CD4-positive, CD25-positive, alpha-beta regulatory T cell (primary cell): ENCODE results near the gene AARSD1. TPM values are rescaled to one million over a fixed set of nuclear protein-coding genes. Genes with fewer than 3 reads are reported as not detected.
A peak's percentile ranks its signal among the peaks of the same experiment; 100 is the strongest.
"Not testable (repeated sequence)": the region's sequence is repeated elsewhere in the genome, so short reads cannot be mapped to it uniquely, and the experiment has no call there.

ENCODE experiments used
- ATAC-seq, 2 donors: fragments of 150-1000 bp; cut with Tn5 transposase; one replicate each; pipeline ENCODE4 v1.10.0; 2021; ENCODE audit warnings: low read depth in 2 of 2, moderate number of reproducible peaks in 2 of 2, moderate library complexity in 1 of 2
- DNase-seq, 3 donors: peaks; one replicate each; pipeline versions ENCODE4 v3.0.0 to v3.0.0-alpha.2; 2012 to 2022; ENCODE audit warnings: mixed read lengths in 1 of 3
- H3K27ac ChIP-seq: one replicate; pipeline ENCODE4 v1.7.0; 2013; ENCODE audit warnings: mild to moderate bottlenecking, low read length; ENCODE audit not compliant: insufficient read depth, poor library complexity, severe bottlenecking
- H3K27me3 ChIP-seq: one replicate; pipeline ENCODE4 v1.7.0; 2013; ENCODE audit warnings: low read length; ENCODE audit not compliant: control insufficient read depth, insufficient read depth
- H3K36me3 ChIP-seq: one replicate; pipeline ENCODE4 v1.7.0; 2013; ENCODE audit warnings: mild to moderate bottlenecking, low read length, moderate library complexity; ENCODE audit not compliant: control insufficient read depth, insufficient read depth
- H3K4me1 ChIP-seq: 2 replicates; pipeline ENCODE4 v1.7.0; 2013; ENCODE audit warnings: mild to moderate bottlenecking, low read length; ENCODE audit not compliant: insufficient read depth, control insufficient read depth, poor library complexity, severe bottlenecking
- H3K4me3 ChIP-seq: one replicate; pipeline ENCODE4 v1.7.0; 2013; ENCODE audit warnings: low read depth, mild to moderate bottlenecking, low read length, moderate library complexity
- H3K9me3 ChIP-seq, 2 experiments: 1 replicate in 1 of 2; 2 replicates in 1 of 2; pipeline ENCODE4 v1.7.0; 2013; ENCODE audit warnings: low read length in 2 of 2, mild to moderate bottlenecking in 1 of 2, moderate library complexity in 1 of 2; ENCODE audit not compliant: control insufficient read depth in 2 of 2
- H3K27ac Mint-ChIP-seq, 3 donors: one replicate each; pipeline ENCODE4 v1.8.0; 2020 to 2022; ENCODE audit warnings: mild to moderate bottlenecking in 3 of 3, mixed read lengths in 3 of 3, moderate library complexity in 2 of 3
- H3K27me3 Mint-ChIP-seq: one replicate; pipeline ENCODE4 v1.8.0; 2022; ENCODE audit warnings: mild to moderate bottlenecking, mixed read lengths
- H3K36me3 Mint-ChIP-seq: one replicate; pipeline ENCODE4 v1.8.0; 2020; ENCODE audit warnings: mixed read lengths
- H3K4me1 Mint-ChIP-seq, 4 donors: one replicate each; pipeline ENCODE4 v1.8.0; 2020 to 2022; ENCODE audit warnings: mixed read lengths in 4 of 4, mild to moderate bottlenecking in 1 of 4
- H3K4me3 Mint-ChIP-seq, 4 donors: one replicate each; pipeline ENCODE4 v1.8.0; 2020 to 2022; ENCODE audit warnings: mild to moderate bottlenecking in 4 of 4, mixed read lengths in 4 of 4, moderate library complexity in 3 of 4
- H3K9me3 Mint-ChIP-seq, 7 donors: one replicate each; pipeline ENCODE4 v1.8.0; 2020 to 2022; ENCODE audit warnings: mixed read lengths in 7 of 7, mild to moderate bottlenecking in 3 of 7, moderate library complexity in 2 of 7
- polyA plus RNA-seq, 4 donors: library from polyadenylated mRNA; unstranded; fragments of 300-500 nt; fragmentation: Illumina TruSeq; gene quantifications; one replicate each; pipeline ENCODE4 v1.2.3, GENCODE V29; 2021
- total RNA-seq: library from RNA; stranded (reverse); gene quantifications from one replicate; pipeline ENCODE4 v1.2.3, GENCODE V29; 2022

Gene AARSD1
- total and polyA plus RNA-seq, 5 donors from 2014 or later, result 23.2 to 48.5 (median 29.4) TPM

- H3K4me3 Mint-ChIP-seq, H3K27ac Mint-ChIP-seq, H3K4me3 ChIP-seq, H3K4me1 Mint-ChIP-seq, H3K36me3 ChIP-seq, H3K9me3 ChIP-seq, H3K4me1 ChIP-seq, H3K9me3 Mint-ChIP-seq, DNase-seq, ATAC-seq, H3K27me3 ChIP-seq, H3K27ac ChIP-seq, H3K36me3 Mint-ChIP-seq: not testable (repeated sequence)
- peaks cover 15% of the 10 kb centered on the region for H3K27me3 Mint-ChIP-seq
Measured at GRCh38 chr17:42915288-42915687, 49.0 kb downstream of the AARSD1 start.

GRCh38 chr17:42913981-42914617, 50.2 kb downstream of the AARSD1 start:
- no peaks in the 10 kb centered on the region for H3K9me3 ChIP-seq
- H3K27me3 Mint-ChIP-seq, result peaks cover 20% of the 10 kb centered on the region
- H3K4me3 Mint-ChIP-seq, result no peak overlapping the region
- no peaks in the 10 kb centered on the region for H3K36me3 Mint-ChIP-seq
- H3K36me3 ChIP-seq, result no peaks in the 10 kb centered on the region
- DNase-seq, result no peak
- H3K27me3 ChIP-seq, result peaks cover 7% of the 10 kb centered on the region
- no peak overlapping the region for H3K4me3 ChIP-seq
- no peak overlapping the region for H3K27ac Mint-ChIP-seq
- no peaks in the 10 kb centered on the region for H3K4me1 ChIP-seq
- no peaks in the 10 kb centered on the region for H3K4me1 Mint-ChIP-seq
- no peak for ATAC-seq
- no peaks in the 10 kb centered on the region for H3K9me3 Mint-ChIP-seq
- H3K27ac ChIP-seq, result no peak overlapping the region

GRCh38 chr17:42913522-42913921, 50.7 kb downstream of the AARSD1 start:
- no peak overlapping the region for H3K4me3 Mint-ChIP-seq
- no peaks in the 10 kb centered on the region for H3K36me3 Mint-ChIP-seq
- Histone ChIP-seq H3K36me3 (no peaks in the 10 kb centered on the region), H3K4me3 (no peak overlapping the region), H3K27ac (no peak overlapping the region), H3K9me3 (no peaks in the 10 kb centered on the region), H3K4me1 (no peaks in the 10 kb centered on the region), H3K27me3 (peaks cover 7% of the 10 kb centered on the region)
- H3K9me3 Mint-ChIP-seq, result no peaks in the 10 kb centered on the region
- DNase-seq (no peak), ATAC-seq (no peak)
- no peaks in the 10 kb centered on the region for H3K4me1 Mint-ChIP-seq
- H3K27me3 Mint-ChIP-seq, result peaks cover 20% of the 10 kb centered on the region
- H3K27ac Mint-ChIP-seq, result no peak overlapping the region

- H3K4me1 Mint-ChIP-seq, result no peaks in the 10 kb centered on the region
- ATAC-seq, result no peak
- H3K27ac ChIP-seq, result no peak overlapping the region
Measured at GRCh38 chr17:42908872-42909700, 55.2 kb downstream of the AARSD1 start.

GRCh38 chr17:42906772-42907446, 57.3 kb downstream of the AARSD1 start:
- no peaks in the 10 kb centered on the region for H3K4me1 ChIP-seq
- H3K27ac ChIP-seq, result no peak overlapping the region
- DNase-seq (no peak), ATAC-seq (no peak)
- H3K4me3 ChIP-seq, result no peak overlapping the region
- H3K4me1 Mint-ChIP-seq, result no peaks in the 10 kb centered on the region
- H3K36me3 ChIP-seq, result no peaks in the 10 kb centered on the region
- H3K4me3 Mint-ChIP-seq, result no peak overlapping the region
- no peaks in the 10 kb centered on the region for H3K9me3 ChIP-seq
- H3K27ac Mint-ChIP-seq, result no peak overlapping the region
- H3K27me3 Mint-ChIP-seq, result peaks cover 34% of the 10 kb centered on the region
- no peaks in the 10 kb centered on the region for H3K36me3 Mint-ChIP-seq
- H3K27me3 ChIP-seq, result peaks cover 3% of the 10 kb centered on the region
- H3K9me3 Mint-ChIP-seq, result no peaks in the 10 kb centered on the region

More at GRCh38 chr17:42908872-42909700, 55.2 kb downstream of the AARSD1 start:
- H3K36me3 Mint-ChIP-seq, result no peaks in the 10 kb centered on the region
- H3K27me3 Mint-ChIP-seq, result peaks cover 35% of the 10 kb centered on the region
- no peaks in the 10 kb centered on the region for H3K9me3 ChIP-seq
- H3K4me3 ChIP-seq, result no peak overlapping the region
- no peak overlapping the region for H3K4me3 Mint-ChIP-seq
- no peak for DNase-seq
- H3K9me3 Mint-ChIP-seq, result no peaks in the 10 kb centered on the region
- no peaks in the 10 kb centered on the region for H3K36me3 ChIP-seq
- H3K4me1 ChIP-seq, result no peaks in the 10 kb centered on the region
- peaks cover 5% of the 10 kb centered on the region for H3K27me3 ChIP-seq
- peak overlapping the region in 1 of 3 donors; percentile 49 for H3K27ac Mint-ChIP-seq

GRCh38 chr17:42904110-42904469, 60.2 kb downstream of the AARSD1 start:
- Mint-ChIP-seq H3K36me3 (no peaks in the 10 kb centered on the region), H3K4me1 (no peaks in the 10 kb centered on the region), H3K4me3 (no peak overlapping the region), H3K27me3 (peaks cover 26% of the 10 kb centered on the region), H3K9me3 (no peaks in the 10 kb centered on the region), H3K27ac (no peak overlapping the region)
- ATAC-seq, result no peak
- H3K27me3 ChIP-seq, result no peaks in the 10 kb centered on the region
- H3K4me1 ChIP-seq, result no peaks in the 10 kb centered on the region
- no peaks in the 10 kb centered on the region for H3K36me3 ChIP-seq
- no peak overlapping the region for H3K4me3 ChIP-seq
- DNase-seq, result no peak
- H3K27ac ChIP-seq, result no peak overlapping the region
- no peaks in the 10 kb centered on the region for H3K9me3 ChIP-seq

GRCh38 chr17:42901535-42902229, 62.6 kb downstream of the AARSD1 start:
- no peaks in the 10 kb centered on the region for H3K27me3 ChIP-seq
- ATAC-seq (no peak), DNase-seq (no peak)
- H3K4me3 ChIP-seq, result no peak overlapping the region
- H3K4me1 ChIP-seq, result no peaks in the 10 kb centered on the region
- Mint-ChIP-seq H3K36me3 (no peaks in the 10 kb centered on the region), H3K4me3 (no peak overlapping the region), H3K9me3 (no peaks in the 10 kb centered on the region), H3K27me3 (peaks cover 29% of the 10 kb centered on the region), H3K4me1 (no peaks in the 10 kb centered on the region), H3K27ac (no peak overlapping the region)
- H3K9me3 ChIP-seq, result no peaks in the 10 kb centered on the region
- no peak overlapping the region for H3K27ac ChIP-seq
- H3K36me3 ChIP-seq, result no peaks in the 10 kb centered on the region
